ENCODE measurements around the gene CBFA2T3.

Gene CBFA2T3

GRCh38 chr16:88959022-88959421, 18.0 kb downstream of the CBFA2T3 start:
- CTCF ChIA-PET, result no interaction called here

GRCh38 chr16:88957887-88958577, 19.0 kb downstream of the CBFA2T3 start:
- Histone ChIP-seq H3K36me3 (ENCODE audit: control insufficient read depth in 2 of 2, insufficient read depth in 1 of 2, low read length in 2 of 2) (no peaks in the 10 kb centered on the region), H3K9me3 (ENCODE audit: control insufficient read depth, insufficient read depth, low read depth, low read length) (no peaks in the 10 kb centered on the region), H3K4me1 (ENCODE audit: control insufficient read depth, insufficient read depth, low read length) (no peaks in the 10 kb centered on the region), H3K4me3 (ENCODE audit: low read depth, low read length) (no peak overlapping the region), H3K27ac (ENCODE audit: extremely low read depth, low read depth, low read length) (no peak overlapping the region)
- CTCF ChIA-PET, result no interaction called here
- no peak for TF ChIP-seq EGR2 (tag by site-specific recombination; IDR thresholded peaks at IDR 0.05; ENCODE audit: low read depth)
- TF ChIP-seq ZNF280D (tag by site-specific recombination; IDR thresholded peaks at IDR 0.05), result no peak
- TF ChIP-seq ZBTB6 (tag by site-specific recombination; IDR thresholded peaks at IDR 0.05), result no peak
- TF ChIP-seq ZNF433 (tag by site-specific recombination; IDR thresholded peaks at IDR 0.05; ENCODE audit: low read depth), result no peak
- TF ChIP-seq KLF8 (tag by site-specific recombination; IDR thresholded peaks at IDR 0.05), result no peak
- TF ChIP-seq ZFP41 (tag by site-specific recombination; IDR thresholded peaks at IDR 0.05; ENCODE audit: borderline replicate concordance), result no peak
- TF ChIP-seq YY2 (tag by site-specific recombination; IDR thresholded peaks at IDR 0.05), result no peak
- no peak for TF ChIP-seq ZNF521 (tag by site-specific recombination; IDR thresholded peaks at IDR 0.05)
- TF ChIP-seq ZNF148 (tag by site-specific recombination; IDR thresholded peaks at IDR 0.05; ENCODE audit: borderline replicate concordance), result no peak
- TF ChIP-seq PRDM4 (tag by site-specific recombination; IDR thresholded peaks at IDR 0.05), result no peak
- TF ChIP-seq ZNF629 (tag by site-specific recombination; IDR thresholded peaks at IDR 0.05), result no peak
- POLR2A ChIA-PET, result interaction anchor here (0.6 to 0.7 kb wide), 2 partner anchors 92 to 270 kb away, joined by 5 read pairs; no protein-coding TSS in a partner anchor

More at GRCh38 chr16:88959022-88959421, 18.0 kb downstream of the CBFA2T3 start:
- POLR2A ChIA-PET, result interaction anchor here (0.5 kb wide), 1 partner anchor 166 kb away, joined by 5 read pairs; no protein-coding TSS in a partner anchor
- no peaks in the 10 kb centered on the region for H3K4me1 ChIP-seq (ENCODE audit: control insufficient read depth, insufficient read depth, low read length)
- no peak overlapping the region for H3K4me3 ChIP-seq (ENCODE audit: low read depth, low read length)
- H3K9me3 ChIP-seq (ENCODE audit: control insufficient read depth, insufficient read depth, low read depth, low read length), result no peaks in the 10 kb centered on the region
- H3K36me3 ChIP-seq (ENCODE audit: control insufficient read depth in 2 of 2, insufficient read depth in 1 of 2, low read length in 2 of 2), result no peaks in the 10 kb centered on the region
- no peak overlapping the region for H3K27ac ChIP-seq (ENCODE audit: extremely low read depth, low read depth, low read length)
- TF ChIP-seq ZBTB6 (tag by site-specific recombination; IDR thresholded peaks at IDR 0.05) (no peak), ZBTB8A (tag by site-specific recombination; IDR thresholded peaks at IDR 0.05) (no peak)

Data from HEK293 (cell line).